Thoracic aorta (tissue), 2 donors: ENCODE measurements around the gene ZBTB5. TPM values are rescaled to one million over a fixed set of nuclear protein-coding genes. Genes with fewer than 3 reads are reported as not detected.

Experiments
- ATAC-seq: fragments of 150-250 bp; one replicate; pipeline ENCODE4 v1.8.0; 2017; ENCODE audit warnings: low read depth; ENCODE audit not compliant: insufficient number of reproducible peaks, low FRiP score
- DNase-seq: peaks from one replicate; pipeline ENCODE4 v3.0.0-alpha.2; 2020; ENCODE audit warnings: low spot score
- H3K27ac ChIP-seq, 2 donors: fragments of 200-600 bp; sonication (generic); 1 replicate in 1 of 2; 2 replicates in 1 of 2; pipeline ENCODE4 v1.5.1; 2016; ENCODE audit warnings: mild to moderate bottlenecking in 2 of 2, moderate library complexity in 2 of 2
- H3K27me3 ChIP-seq: fragments of 200-600 bp; sonication (generic); replicated peaks from 2 replicates; pipeline ENCODE4 v1.6.0; 2016; ENCODE audit warnings: mild to moderate bottlenecking; ENCODE audit not compliant: insufficient read depth
- H3K36me3 ChIP-seq: fragments of 200-600 bp; sonication (generic); one replicate; pipeline ENCODE4 v1.5.1; 2016
- H3K4me1 ChIP-seq, 2 donors: fragments of 200-600 bp; sonication (generic); 1 replicate in 1 of 2; 2 replicates in 1 of 2; pipeline versions ENCODE4 v1.5.1 to v1.6.0; 2016; ENCODE audit warnings: low read depth in 2 of 2, mild to moderate bottlenecking in 1 of 2; ENCODE audit not compliant: control insufficient read depth in 1 of 2
- H3K4me3 ChIP-seq: fragments of 200-600 bp; sonication (generic); 2 replicates; pipeline ENCODE4 v1.5.1; 2016; ENCODE audit warnings: mild to moderate bottlenecking
- H3K9me3 ChIP-seq: fragments of 200-600 bp; sonication (generic); 2 replicates; pipeline ENCODE4 v1.5.1; 2016
- total RNA-seq, 2 donors: library from RNA; depleted of rRNA; stranded (reverse); fragments of >200 nt; gene quantifications; one replicate each; pipeline versions ENCODE4 v1.1.0 to v1.2.3, GENCODE V29; 2016
- TF ChIP-seq, protein P1 (sequence below): fragments of 200-600 bp; sonication (generic); IDR thresholded peaks from one replicate; pipeline ENCODE4 v1.5.1; 2019; ENCODE audit warnings: antibody characterized with exemption

ZBTB5 gene
- total RNA-seq, 2 donors from 2014 or later = 8.3 to 15.0 TPM

DNA sequence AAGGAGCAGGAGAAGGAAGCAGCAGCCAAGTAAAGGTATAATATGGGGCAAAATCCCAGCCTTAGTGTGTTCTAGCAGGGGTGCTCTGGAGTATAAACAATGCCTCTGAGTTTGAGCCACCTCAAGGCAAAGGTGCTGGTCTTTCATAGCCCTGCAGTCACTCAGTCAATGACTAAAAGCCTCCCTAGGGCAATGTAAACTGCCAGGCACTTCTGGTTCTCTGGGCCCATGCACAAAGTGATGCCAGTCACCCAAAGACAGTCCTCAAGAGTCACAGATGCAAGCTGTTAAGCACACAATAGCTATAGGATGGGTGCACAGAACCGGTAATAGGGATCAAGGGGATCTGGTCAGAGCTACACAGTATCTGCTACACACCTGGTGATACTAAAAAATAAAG is 12.6 kb downstream of the ZBTB5 start:
- Histone ChIP-seq H3K4me3 (no peak overlapping the region), H3K27ac (no peak overlapping the region)

DNA sequence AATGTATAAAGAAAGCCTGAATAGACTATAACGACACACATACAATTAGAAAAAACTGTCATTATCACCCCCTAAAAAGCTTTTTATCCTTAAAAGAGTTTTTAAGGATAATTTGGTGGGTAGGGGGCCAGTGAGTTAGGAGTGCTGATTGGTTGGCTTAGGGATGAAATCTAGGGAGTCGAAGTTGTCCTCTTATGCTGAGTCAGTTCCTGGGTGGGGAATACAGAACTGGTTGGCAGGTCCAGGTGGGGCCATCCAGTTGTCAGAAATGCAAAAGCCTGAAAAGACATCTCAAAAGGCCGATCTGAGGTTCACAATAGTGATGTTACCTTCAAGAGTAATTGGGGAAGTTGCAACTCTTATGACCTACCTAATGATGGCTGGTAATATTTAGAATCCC is 13.6 kb downstream of the ZBTB5 start:
- H3K27ac ChIP-seq = no peak overlapping the region
- ATAC-seq (no peak), DNase-seq (no peak)
- no peak overlapping the region for H3K4me3 ChIP-seq
- no peaks in the 10 kb centered on the region for H3K9me3 ChIP-seq
- peaks cover 1 to 19% of the 10 kb centered on the region in 2 donors for H3K4me1 ChIP-seq
- TF ChIP-seq, protein P1, sequence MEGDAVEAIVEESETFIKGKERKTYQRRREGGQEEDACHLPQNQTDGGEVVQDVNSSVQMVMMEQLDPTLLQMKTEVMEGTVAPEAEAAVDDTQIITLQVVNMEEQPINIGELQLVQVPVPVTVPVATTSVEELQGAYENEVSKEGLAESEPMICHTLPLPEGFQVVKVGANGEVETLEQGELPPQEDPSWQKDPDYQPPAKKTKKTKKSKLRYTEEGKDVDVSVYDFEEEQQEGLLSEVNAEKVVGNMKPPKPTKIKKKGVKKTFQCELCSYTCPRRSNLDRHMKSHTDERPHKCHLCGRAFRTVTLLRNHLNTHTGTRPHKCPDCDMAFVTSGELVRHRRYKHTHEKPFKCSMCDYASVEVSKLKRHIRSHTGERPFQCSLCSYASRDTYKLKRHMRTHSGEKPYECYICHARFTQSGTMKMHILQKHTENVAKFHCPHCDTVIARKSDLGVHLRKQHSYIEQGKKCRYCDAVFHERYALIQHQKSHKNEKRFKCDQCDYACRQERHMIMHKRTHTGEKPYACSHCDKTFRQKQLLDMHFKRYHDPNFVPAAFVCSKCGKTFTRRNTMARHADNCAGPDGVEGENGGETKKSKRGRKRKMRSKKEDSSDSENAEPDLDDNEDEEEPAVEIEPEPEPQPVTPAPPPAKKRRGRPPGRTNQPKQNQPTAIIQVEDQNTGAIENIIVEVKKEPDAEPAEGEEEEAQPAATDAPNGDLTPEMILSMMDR = no peak
- no peaks in the 10 kb centered on the region for H3K27me3 ChIP-seq
- H3K36me3 ChIP-seq = peaks cover 3% of the 10 kb centered on the region

More for the DNA sequence above, 12.6 kb downstream of the ZBTB5 start:
- H3K36me3 ChIP-seq = peaks cover 3% of the 10 kb centered on the region
- ATAC-seq = no peak
- DNase-seq = no peak
- TF ChIP-seq, protein P1 = no peak
- H3K4me1 ChIP-seq = peaks cover 0 to 19% of the 10 kb centered on the region in 2 donors
- no peaks in the 10 kb centered on the region for H3K9me3 ChIP-seq
- H3K27me3 ChIP-seq = no peaks in the 10 kb centered on the region

DNA sequence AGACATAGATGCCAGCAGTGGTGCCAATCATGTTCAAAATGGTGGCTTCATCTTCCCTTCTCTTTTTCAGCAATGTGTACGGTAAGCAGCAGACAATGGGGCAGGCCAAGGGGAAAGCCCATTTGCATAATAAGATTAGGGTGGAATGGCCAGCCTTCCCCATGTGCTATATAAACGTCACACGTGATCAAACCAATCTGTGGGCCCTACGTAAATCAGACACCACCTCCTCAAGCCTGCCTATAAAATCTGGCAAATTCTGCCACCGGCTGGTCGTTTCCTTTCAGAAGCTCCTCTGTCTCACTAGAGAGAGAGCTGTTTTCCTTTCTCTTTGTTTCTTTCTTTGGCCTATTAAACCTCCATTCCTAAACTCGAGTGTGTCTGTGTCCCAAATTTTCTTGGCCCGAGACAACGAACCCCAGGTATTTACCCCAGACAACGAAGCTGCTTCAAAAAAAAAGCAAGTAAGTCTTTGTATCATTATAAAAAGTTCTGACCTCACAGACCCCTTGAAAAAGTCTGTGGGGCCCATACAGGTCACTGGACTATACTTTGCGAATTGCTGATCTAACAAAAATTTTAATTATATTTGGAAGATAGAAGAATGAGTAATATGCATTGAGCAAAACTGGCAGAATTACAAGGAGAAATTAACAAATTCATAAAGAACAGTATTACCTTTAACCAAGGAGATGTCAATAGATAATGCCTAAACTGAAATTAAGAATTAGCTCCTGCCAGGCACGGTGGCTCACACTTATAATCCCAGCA is 15.2 kb downstream of the ZBTB5 start:
- H3K9me3 ChIP-seq = no peaks in the 10 kb centered on the region
- ATAC-seq (no peak), DNase-seq (no peak)
- no peaks in the 10 kb centered on the region for H3K36me3 ChIP-seq
- no peaks in the 10 kb centered on the region for H3K27me3 ChIP-seq
- TF ChIP-seq, protein P1 = no peak
- H3K27ac ChIP-seq = no peak overlapping the region
- H3K4me1 ChIP-seq = peaks cover 3 to 12% of the 10 kb centered on the region in 2 donors
- no peak overlapping the region for H3K4me3 ChIP-seq

DNA sequence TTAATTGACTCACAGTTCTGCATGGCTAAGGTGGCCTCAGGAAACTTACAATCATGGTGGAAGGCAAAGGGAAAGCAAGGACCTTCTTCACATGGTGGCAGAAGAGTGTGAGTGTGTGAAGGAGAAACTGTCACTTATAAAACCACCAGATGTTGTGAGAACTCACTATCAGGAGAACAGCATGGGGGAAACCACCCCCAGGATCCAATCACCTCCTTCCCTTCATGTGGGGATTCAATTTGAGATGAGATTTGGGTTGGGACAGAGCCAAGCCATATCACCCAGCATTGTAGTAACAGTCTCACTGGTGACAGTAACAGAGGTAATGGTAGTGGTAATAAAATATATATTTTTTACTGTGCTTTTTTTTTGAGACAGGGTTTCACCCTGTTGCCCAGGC is 18.1 kb downstream of the ZBTB5 start:
- no peak for DNase-seq
- H3K27me3 ChIP-seq = no peaks in the 10 kb centered on the region
- TF ChIP-seq, protein P1 = no peak
- H3K36me3 ChIP-seq = peaks cover 4% of the 10 kb centered on the region
- peaks cover 0 to 3% of the 10 kb centered on the region in 2 donors for H3K4me1 ChIP-seq
- no peak overlapping the region for H3K4me3 ChIP-seq
- no peaks in the 10 kb centered on the region for H3K9me3 ChIP-seq
- no peak for ATAC-seq
- H3K27ac ChIP-seq = no peak overlapping the region

DNA sequence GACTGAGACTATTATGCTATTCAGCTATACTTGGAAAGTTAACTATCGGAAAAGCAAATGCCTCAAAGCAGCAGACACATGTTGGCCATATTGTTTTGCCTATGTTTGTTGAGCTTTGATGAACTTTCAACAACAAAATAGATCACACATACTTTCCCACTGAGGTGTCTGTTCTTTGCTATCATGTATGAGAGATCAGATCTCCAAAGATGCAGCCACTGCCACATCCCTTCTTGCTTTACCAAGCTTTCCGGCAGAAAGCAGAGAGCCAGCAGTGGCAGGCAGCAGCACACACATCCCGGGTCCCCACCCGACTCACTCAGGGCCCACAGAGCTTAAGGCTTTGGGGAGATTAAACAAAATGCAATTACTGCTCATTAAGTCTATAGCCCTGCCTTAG is 18.8 kb downstream of the ZBTB5 start:
- Histone ChIP-seq H3K4me1 (peaks cover 0 to 3% of the 10 kb centered on the region in 2 donors), H3K9me3 (no peaks in the 10 kb centered on the region), H3K27me3 (no peaks in the 10 kb centered on the region), H3K36me3 (peaks cover 11% of the 10 kb centered on the region), H3K27ac (no peak overlapping the region), H3K4me3 (no peak overlapping the region)
- TF ChIP-seq, protein P1 = no peak
- no peak for ATAC-seq
- no peak for DNase-seq
